HepG2 (cell line): ENCODE measurements around the gene MITF. TPM values are rescaled to one million over a fixed set of nuclear protein-coding genes. Genes with fewer than 3 reads are reported as not detected.

Source experiments
- ATAC-seq: fragments of 200-7000 bp; cut with Tn5 transposase; 3 replicates; pipeline ENCODE4 v1.9.1; 2020; ENCODE audit warnings: mild to moderate bottlenecking, moderate library complexity
- BruUV-seq: library from RNA; stranded (reverse); fragments of 400-500 nt; replicated peaks from 2 replicates; lab custom pipeline; 2021; lab: Mats Ljungman, UMichigan
- CTCF ChIA-PET: fragments of 300-600 bp; formaldehyde crosslinking; extraction: SDS; loops from one replicate; lab custom pipeline; 2021; ENCODE audit warnings: low total read pairs, inconsistent platforms, low intra/inter-chr PET ratio; lab: Yijun Ruan, JAX
- POLR2A ChIA-PET: fragments of 350-600 bp; sonication (Branson Sonifier 250); formaldehyde crosslinking; loops from one replicate; lab custom pipeline; 2020; ENCODE audit warnings: antibody characterized with exemption, inconsistent platforms; lab: Yijun Ruan, JAX
- DNase-seq: peaks from one replicate; pipeline ENCODE4 v3.0.0-alpha.2; 2015; ENCODE audit warnings: low spot score
- FAIRE-seq: peaks from 3 replicates; lab custom pipeline; 2011; peaks lifted over from hg19 to GRCh38; lab: Jason Lieb, UNC
- H2AFZ ChIP-seq: one replicate; pipeline ENCODE4 v1.6.1; 2011; ENCODE audit warnings: low read length, inconsistent platforms
- H3K27ac ChIP-seq: fragments of 300-600 bp; 3 replicates; pipeline ENCODE4 v1.8.0; 2011; ENCODE audit warnings: mixed run types, mild to moderate bottlenecking, mixed read lengths, low read length, inconsistent platforms; ENCODE audit not compliant: insufficient read depth; ENCODE audit errors: extremely low read length
- H3K27me3 ChIP-seq, 2 experiments: fragments of 200-600 bp in 1 of 2; 2 replicates in 1 of 2; 3 replicates in 1 of 2; pipeline versions ENCODE4 v1.6.0 to v1.8.0; 2011; ENCODE audit warnings: low read length in 2 of 2, mild to moderate bottlenecking in 2 of 2, moderate library complexity in 2 of 2, inconsistent platforms in 1 of 2; ENCODE audit not compliant: insufficient read depth in 2 of 2, control insufficient read depth in 1 of 2
- H3K36me3 ChIP-seq, 2 experiments: fragments of 200-600 bp in 1 of 2; replicated peaks in 1 of 2; 2 replicates in 1 of 2; 3 replicates in 1 of 2; pipeline versions ENCODE4 v1.5.1 to v1.8.0; 2011; ENCODE audit warnings: low read length in 2 of 2, inconsistent platforms in 1 of 2; ENCODE audit not compliant: insufficient read depth in 2 of 2, control insufficient read depth in 1 of 2
- H3K4me1 ChIP-seq: 2 replicates; pipeline ENCODE4 v1.5.1; 2012; ENCODE audit warnings: low read length, inconsistent platforms; ENCODE audit not compliant: insufficient read depth
- H3K4me2 ChIP-seq: 2 replicates; pipeline ENCODE4 v1.6.0; 2011; ENCODE audit warnings: low read depth, low read length, inconsistent platforms
- H3K4me3 ChIP-seq, 3 experiments: fragments of 200-600 bp in 1 of 3; sonication (generic), shearing (Covaris generic) in 1 of 3; replicated peaks in 1 of 3; 2 replicates each; pipeline ENCODE4 v1.5.1; 2011 to 2016; ENCODE audit warnings: low read length in 3 of 3, inconsistent platforms in 2 of 3, low read depth in 2 of 3, mild to moderate bottlenecking in 2 of 3, control low read depth in 1 of 3, mixed read lengths in 1 of 3; ENCODE audit not compliant: insufficient read depth in 1 of 3
- H3K79me2 ChIP-seq: one replicate; pipeline ENCODE4 v1.6.1; 2011; ENCODE audit warnings: low read length, inconsistent platforms; ENCODE audit not compliant: insufficient read depth
- H3K9ac ChIP-seq: 2 replicates; pipeline ENCODE4 v1.6.0; 2011; ENCODE audit warnings: mild to moderate bottlenecking, low read depth, low read length, inconsistent platforms; ENCODE audit not compliant: insufficient read depth
- H3K9me3 ChIP-seq: 2 replicates; pipeline ENCODE4 v1.5.1; 2012; ENCODE audit warnings: mild to moderate bottlenecking, low read length
- H4K20me1 ChIP-seq: 2 replicates; pipeline ENCODE4 v1.6.0; 2011; ENCODE audit warnings: inconsistent platforms, mild to moderate bottlenecking, low read length, moderate library complexity; ENCODE audit not compliant: insufficient read depth
- HCFC1 ChIP-seq: fragments of 150-350 bp; IDR thresholded peaks from 2 replicates; pipeline ENCODE4 v1.6.1; 2014; ENCODE audit warnings: low read depth, low read length
- LBX2 ChIP-seq: sonication (generic); formaldehyde crosslinking; IDR thresholded peaks from 2 replicates; pipeline ENCODE4 v1.5.0; 2020; ENCODE audit warnings: missing genetic modification reagents, mild to moderate bottlenecking, borderline replicate concordance
- MEF2D ChIP-seq: sonication (generic); formaldehyde crosslinking; IDR thresholded peaks from 2 replicates; pipeline ENCODE4 v1.5.1; 2020; ENCODE audit warnings: mild to moderate bottlenecking, missing genetic modification reagents
- MTA3 ChIP-seq: sonication (generic); formaldehyde crosslinking; IDR thresholded peaks from 2 replicates; pipeline ENCODE4 v1.4.0; 2020; ENCODE audit warnings: missing genetic modification reagents
- PPARG ChIP-seq: conservative IDR thresholded peaks from 2 replicates; pipeline ENCODE4 v1.6.1; 2016; ENCODE audit warnings: missing biosample characterization, missing genetic modification reagents
- RXRB ChIP-seq: IDR thresholded peaks from 2 replicates; pipeline ENCODE4 v1.6.1; 2016; ENCODE audit warnings: borderline replicate concordance, missing genetic modification reagents, missing compliant biosample characterization
- TBP ChIP-seq: sonication (generic); formaldehyde crosslinking; IDR thresholded peaks from 2 replicates; pipeline ENCODE4 v1.5.0; 2020; ENCODE audit warnings: missing genetic modification reagents
- WIZ ChIP-seq: sonication (generic); formaldehyde crosslinking; IDR thresholded peaks from 2 replicates; pipeline ENCODE4 v1.5.1; 2020; ENCODE audit warnings: mild to moderate bottlenecking, missing genetic modification reagents
- ZHX2 ChIP-seq, 2 experiments: sonication (generic) in 1 of 2; formaldehyde crosslinking in 1 of 2; IDR thresholded peaks; 2 replicates each; pipeline versions ENCODE4 v1.6.1 to v1.9.0; 2014 to 2022; ENCODE audit warnings: antibody characterized with exemption in 1 of 2, borderline replicate concordance in 1 of 2, inconsistent platforms in 1 of 2, low read depth in 1 of 2, missing genetic modification reagents in 1 of 2
- ZNF770 ChIP-seq: sonication (generic); formaldehyde crosslinking; IDR thresholded peaks from 2 replicates; pipeline ENCODE4 v1.5.0; 2020; ENCODE audit warnings: mild to moderate bottlenecking, missing genetic modification reagents
- WGBS: methylation state at CpG from one replicate; pipeline ENCODE4 v1.1.6; 2017; ENCODE audit warnings: low lambda C conversion rate; 5-methylcytosine and 5-hydroxymethylcytosine counted together
- in situ Hi-C: cut with HindIII; loops from 2 replicates; pipeline ENCODE4 v1.10.0; 2017; ENCODE audit warnings: low pct_unique_long_range_greater_than_20kb; ENCODE audit not compliant: extremely low pct_ligation_motif_present
- intact Hi-C: fragments of 100-400 bp; cut with micrococcal nuclease; formaldehyde crosslinking; loops from one replicate; pipeline ENCODE4 v1.10.0; 2022; ENCODE audit not compliant: unreplicated experiment
- polyA plus RNA-seq, 8 experiments: library from polyadenylated mRNA; depleted of rRNA in 3 of 8; stranded (reverse) in 7 of 8; unstranded in 1 of 8; fragments of >200 nt; fragmentation: Illumina TruSeq in 4 of 8; extraction: Trizol in 4 of 8; gene quantifications; 2 replicates each; pipeline versions ENCODE4 v1.2.1 to v1.2.3, GENCODE V29; 2011 to 2016; ENCODE audit warnings: low read depth in 4 of 8, missing spikeins in 1 of 8, mixed read lengths in 1 of 8; ENCODE audit not compliant: insufficient read depth in 1 of 8
- total RNA-seq, 5 experiments: library from RNA; depleted of rRNA; stranded (reverse); fragments of >200 nt; fragmentation: Illumina TruSeq; extraction: Trizol; gene quantifications; 2 replicates each; pipeline ENCODE4 v1.2.3, GENCODE V29; 2016; ENCODE audit warnings: low read depth in 1 of 5

The MITF gene
- total and polyA plus RNA-seq, 2 of the 13 experiments (the other 11 are each of a cell fraction or from before 2014, with no cell fraction given), result 0.12 to 0.38 TPM

- 33% methylated on average over 3 of the region's 3 CpGs for WGBS
- H3K9ac ChIP-seq, result no peak overlapping the region
- no peak for TF ChIP-seq MEF2D (CRISPR knock-in tag)
- no peak for TF ChIP-seq ZHX2 (IDR thresholded peaks at IDR 0.05; ENCODE audit: low read depth)
- no peak for TF ChIP-seq ZHX2 (CRISPR knock-in tag; IDR thresholded peaks at IDR 0.05; ENCODE audit: borderline replicate concordance)
- TF ChIP-seq ZNF770, result no peak
- TF ChIP-seq PPARG (CRISPR knock-in tag), result no peak
- no peak for TF ChIP-seq LBX2 (CRISPR knock-in tag)
- TF ChIP-seq TBP (CRISPR knock-in tag), result no peak
- no peak for TF ChIP-seq MTA3 (CRISPR knock-in tag)
- no peak for TF ChIP-seq RXRB
- no peak for TF ChIP-seq HCFC1
- TF ChIP-seq WIZ (CRISPR knock-in tag), result no peak
- FAIRE-seq (no peak), ATAC-seq (no peak), DNase-seq (no peak)
- H3K36me3 ChIP-seq, result no peaks in the 10 kb centered on the region
- POLR2A ChIA-PET, result no interaction called here
- no peak overlapping the region for H3K4me3 ChIP-seq
- BruUV-seq, result no TSS peak
- H3K9me3 ChIP-seq, result no peaks in the 10 kb centered on the region
- CTCF ChIA-PET, result no interaction called here
- H3K79me2 ChIP-seq, result no peaks in the 10 kb centered on the region
- in situ Hi-C loops (no loop called here), intact Hi-C loops (no loop called here)
- H3K4me2 ChIP-seq, result no peak overlapping the region
- no peaks in the 10 kb centered on the region for H4K20me1 ChIP-seq
- H2AFZ ChIP-seq, result no peak overlapping the region
- no peaks in the 10 kb centered on the region for H3K4me1 ChIP-seq
- H3K27ac ChIP-seq, result no peak overlapping the region
- H3K27me3 ChIP-seq, result no peaks in the 10 kb centered on the region; a peak in 1 of 5 replicates
Measured at GRCh38 chr3:69819282-69819681, 80.0 kb downstream of the MITF start.
